K562 (cell line): ENCODE data around the gene HOXB5. TPM values are rescaled to one million over a fixed set of nuclear protein-coding genes. Genes with fewer than 3 reads are reported as not detected.

ENCODE experiments used
- ATF6 ChIP-seq: sonication (generic); formaldehyde crosslinking; IDR thresholded peaks from 2 replicates; pipeline ENCODE4 v1.4.0; 2020; ENCODE audit warnings: mild to moderate bottlenecking, missing genetic modification reagents
- BRCA1 ChIP-seq, 2 experiments: fragments of 450-650 bp in 1 of 2; sonication (generic) in 1 of 2; formaldehyde crosslinking in 1 of 2; IDR thresholded peaks; 2 replicates each; pipeline versions ENCODE4 v1.5.0 to v1.6.1; 2017 to 2020; ENCODE audit warnings: mild to moderate bottlenecking in 1 of 2, missing genetic modification reagents in 1 of 2
- CTBP1 ChIP-seq: fragments of 450-650 bp; IDR thresholded peaks from 2 replicates; pipeline ENCODE4 v1.6.1; 2016; ENCODE audit warnings: borderline replicate concordance
- HMGXB4 ChIP-seq: sonication (generic); formaldehyde crosslinking; IDR thresholded peaks from 2 replicates; pipeline ENCODE4 v1.8.1; 2023; ENCODE audit warnings: mild to moderate bottlenecking, missing genetic modification reagents
- L3MBTL2 ChIP-seq: fragments of 450-650 bp; IDR thresholded peaks from 2 replicates; pipeline ENCODE4 v1.6.1; 2016; ENCODE audit warnings: mild to moderate bottlenecking, moderate library complexity
- MLLT1 ChIP-seq, 2 experiments: fragments of 450-650 bp; IDR thresholded peaks; 2 replicates each; pipeline ENCODE4 v1.6.1; 2016
- RFX5 ChIP-seq: IDR thresholded peaks from 2 replicates; pipeline ENCODE4 v1.6.1; 2011; ENCODE audit warnings: low read depth, mild to moderate bottlenecking, improper control_type of control experiment, low read length
- TEAD2 ChIP-seq: fragments of 450-650 bp; IDR thresholded peaks from 2 replicates; pipeline ENCODE4 v1.6.1; 2016; ENCODE audit warnings: missing genetic modification characterization, control low read depth, missing compliant biosample characterization
- VEZF1 ChIP-seq: fragments of 200-800 bp; sonication (Bioruptor generic); IDR thresholded peaks from 2 replicates; pipeline ENCODE4 v1.6.1; 2017; ENCODE audit warnings: missing genetic modification characterization, missing compliant biosample characterization
- ZNF140 ChIP-seq: fragments of 250-450 bp; sonication (Bioruptor Pico); IDR thresholded peaks from 2 replicates; pipeline ENCODE4 v1.8.0; 2021; ENCODE audit warnings: moderate library complexity, mild to moderate bottlenecking, inconsistent platforms
- ZNF143 ChIP-seq: sonication (generic); formaldehyde crosslinking; IDR thresholded peaks from 2 replicates; pipeline ENCODE4 v1.9.0; 2022; ENCODE audit warnings: mild to moderate bottlenecking, missing genetic modification reagents
- ZNF165 ChIP-seq: fragments of 250-450 bp; sonication (Bioruptor Pico); IDR thresholded peaks from 2 replicates; pipeline ENCODE4 v1.4.0; 2020; ENCODE audit warnings: borderline replicate concordance
- ZNF263 ChIP-seq: sonication (generic); formaldehyde crosslinking; IDR thresholded peaks from 2 replicates; pipeline ENCODE4 v1.8.0; 2022; ENCODE audit warnings: mild to moderate bottlenecking, missing genetic modification reagents, borderline replicate concordance
- ZNF280B ChIP-seq: fragments of 250-450 bp; sonication (Bioruptor Pico); IDR thresholded peaks from 2 replicates; pipeline ENCODE4 v1.5.1; 2021; ENCODE audit warnings: mild to moderate bottlenecking
- ZNF75A ChIP-seq: fragments of 450-650 bp; formaldehyde crosslinking; IDR thresholded peaks from 2 replicates; pipeline ENCODE4 v1.4.0; 2020; ENCODE audit warnings: mild to moderate bottlenecking
- polyA plus RNA-seq, 8 experiments: library from polyadenylated mRNA; depleted of rRNA in 4 of 8; stranded (reverse) in 5 of 8; unstranded in 3 of 8; fragments of >200 nt; fragmentation: Nextera tagmentation in 2 of 8; fragmentation: Illumina TruSeq in 1 of 8; extraction: Ambion mirVana in 2 of 8; extraction: Trizol in 1 of 8; gene quantifications; 2 replicates each; pipeline versions ENCODE4 v1.2.1 to v1.2.3, GENCODE V29; 2011 to 2014; ENCODE audit warnings: inconsistent platforms in 1 of 8, missing spikeins in 1 of 8
- total RNA-seq, 7 experiments: library from RNA; depleted of rRNA in 6 of 7; stranded (reverse); fragments of >200 nt in 6 of 7; fragmentation: Illumina TruSeq in 2 of 7; extraction: Trizol in 2 of 7; gene quantifications; 2 replicates each; pipeline versions ENCODE4 v1.2.1 to v1.2.3, GENCODE V29; 2011 to 2021; ENCODE audit warnings: low replicate concordance in 1 of 7

The HOXB5 gene
- total and polyA plus RNA-seq, 9 of the 15 experiments (the other 6 are each of a cell fraction or from before 2014, with no cell fraction given) = 0.24 to 2.7 (median 0.65) TPM

- TF ChIP-seq HMGXB4 (CRISPR knock-in tag) = no peak
- TF ChIP-seq ZNF165 = no peak
- no peak for TF ChIP-seq ATF6 (CRISPR knock-in tag)
- no peak for TF ChIP-seq VEZF1 (CRISPR knock-in tag)
- no peak for TF ChIP-seq TEAD2 (tag)
- no peak for TF ChIP-seq CTBP1
- no peak for TF ChIP-seq ZNF75A (CRISPR knock-in tag)
- no peak for TF ChIP-seq MLLT1 (IDR thresholded peaks at IDR 0.05)
- TF ChIP-seq ZNF263 (CRISPR knock-in tag) = no peak
- no peak for TF ChIP-seq BRCA1 (IDR thresholded peaks at IDR 0.05)
- TF ChIP-seq BRCA1 (CRISPR knock-in tag; IDR thresholded peaks at IDR 0.05) = no peak
- no peak for TF ChIP-seq ZNF143 (CRISPR knock-in tag)
- no peak for TF ChIP-seq ZNF280B (CRISPR knock-in tag)
- no peak for TF ChIP-seq L3MBTL2
- no peak for TF ChIP-seq RFX5
- TF ChIP-seq ZNF140 (CRISPR knock-in tag) = no peak
- TF ChIP-seq, all 486 proteins: peak for 0
Measured at GRCh38 chr17:48558057-48558830, 35.3 kb downstream of the HOXB5 start (continued).
